Measurements from ENCODE around the gene CDK14.

DNA sequence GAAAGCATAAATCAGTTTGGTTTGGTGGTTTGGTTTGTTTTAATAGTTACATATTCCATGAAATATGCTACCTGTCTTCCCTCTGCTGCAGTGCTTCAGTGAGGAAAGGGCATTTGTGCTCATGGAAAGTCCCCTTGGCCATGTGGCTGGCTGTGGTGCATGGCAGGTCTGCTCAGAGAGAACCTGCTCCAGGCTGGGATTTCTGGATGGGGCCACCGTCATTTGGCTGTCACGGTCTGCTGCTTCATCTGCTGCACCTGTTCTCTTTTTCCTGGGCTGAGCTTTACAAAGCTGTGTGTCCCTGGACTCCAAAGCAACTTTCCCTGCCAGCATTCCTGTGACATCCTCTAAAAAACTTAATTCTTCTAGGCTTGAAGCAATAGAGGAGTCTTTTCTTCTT is 8.9 kb downstream of the CDK14 start:
- TF ChIP-seq POLR2A (IDR thresholded peaks at IDR 0.05; ENCODE audit: low read depth, low read length) = no peak
- no peak for TF ChIP-seq TAF1 (IDR thresholded peaks at IDR 0.05; ENCODE audit: borderline replicate concordance, low read depth, low read length)
